Activated CD8-positive, alpha-beta memory T cell treated with anti-CD3 and anti-CD28 coated beads, Interleukin-2, amount 50 U/mL, for 24 hours (primary cell): ENCODE data around the gene SLC13A3.
A peak's percentile ranks its signal among the peaks of the same experiment; 100 is the strongest.

ENCODE experiments used
- DNase-seq: peaks from one replicate; pipeline ENCODE4 v3.0.0-alpha.2; 2020; ENCODE audit errors: extremely low read depth

Gene SLC13A3

DNA sequence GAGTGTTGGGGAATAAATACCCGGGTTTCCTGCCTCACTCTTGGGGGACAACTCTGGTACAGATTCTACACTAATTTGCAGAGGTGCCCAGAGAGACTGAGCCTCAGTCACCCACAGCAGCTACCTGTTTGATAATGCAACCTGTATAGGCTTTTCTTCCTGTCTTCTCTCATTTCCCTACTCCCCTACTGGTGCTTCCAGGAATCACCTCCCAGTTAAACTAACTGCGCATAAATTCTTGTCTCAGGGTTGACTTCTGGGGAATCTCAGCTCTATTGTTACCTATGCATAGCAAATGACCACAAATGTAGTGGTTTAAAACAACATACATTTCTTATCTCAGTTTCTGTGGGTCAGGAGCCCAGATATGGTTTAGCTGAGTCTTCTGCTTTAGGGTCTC, 112.1 kb downstream of the SLC13A3 start:
- no peak for DNase-seq

DNA sequence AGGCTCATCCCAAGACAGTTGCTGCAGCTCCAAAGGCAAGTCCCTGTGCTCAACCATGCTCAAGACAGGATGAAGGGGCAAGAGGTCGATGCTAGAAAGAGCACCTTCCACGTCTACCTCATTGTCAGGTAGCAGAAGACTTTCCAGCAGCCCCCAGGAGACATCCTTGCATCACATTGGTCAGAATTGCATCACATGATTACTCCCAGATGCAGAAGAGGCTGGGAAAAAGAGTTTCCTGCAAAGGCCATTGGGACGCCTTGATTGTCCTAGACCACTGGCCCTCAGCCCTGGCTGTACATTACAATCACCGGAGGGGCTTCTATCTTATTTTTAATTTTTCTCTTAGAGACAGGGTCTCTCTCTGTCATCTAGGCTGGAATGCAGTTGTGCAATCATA, 120.6 kb downstream of the SLC13A3 start:
- no peak for DNase-seq

DNA sequence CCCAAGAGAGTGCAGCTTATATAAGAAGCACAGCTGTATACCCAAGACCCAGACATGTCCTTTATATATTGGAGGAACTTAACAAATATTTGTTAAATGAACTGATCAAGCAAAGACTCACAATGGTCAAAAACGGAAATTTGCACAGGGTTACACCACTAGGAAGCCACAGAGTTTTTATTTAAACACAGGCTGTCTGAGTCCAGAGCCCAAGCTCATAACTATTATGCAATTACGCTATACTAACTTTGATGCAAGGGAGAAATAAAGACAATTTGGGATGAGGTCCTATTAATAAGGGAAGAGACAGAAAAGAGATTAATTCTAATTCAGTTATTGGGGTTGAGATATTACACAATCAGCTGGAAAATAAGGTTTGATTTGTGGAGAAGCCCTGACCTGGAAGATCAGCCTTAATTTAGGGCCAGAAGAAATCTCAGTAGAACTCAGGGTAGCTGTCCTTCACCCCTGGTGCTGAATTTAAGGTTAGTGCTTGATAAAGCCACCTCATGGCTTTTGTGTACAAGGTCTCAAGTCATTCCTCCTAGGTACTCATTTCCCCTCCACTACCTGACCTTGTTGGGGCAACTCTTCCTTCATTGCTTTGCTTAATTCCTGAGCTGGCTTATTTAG, 127.4 kb downstream of the SLC13A3 start:
- DNase-seq = no peak

DNA sequence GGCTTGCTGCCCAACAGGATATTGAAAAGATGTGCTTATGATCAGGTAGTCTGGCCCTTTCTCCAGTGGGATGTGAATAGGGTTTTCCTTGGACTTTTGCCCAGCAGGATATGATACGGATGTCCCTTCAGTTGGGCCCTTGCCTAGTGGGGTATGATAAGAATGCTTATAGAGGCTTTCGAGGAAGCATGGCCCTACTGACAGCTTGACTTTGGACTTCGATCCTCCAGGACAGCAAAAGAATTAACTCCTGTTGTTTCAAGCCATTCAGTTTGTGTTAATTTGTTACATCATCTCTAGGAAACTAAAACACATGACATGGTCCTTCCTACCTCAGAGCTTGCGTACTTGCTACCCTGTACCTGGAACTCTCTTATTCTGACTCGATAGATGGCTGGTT, 128.2 kb downstream of the SLC13A3 start:
- no peak for DNase-seq

DNA sequence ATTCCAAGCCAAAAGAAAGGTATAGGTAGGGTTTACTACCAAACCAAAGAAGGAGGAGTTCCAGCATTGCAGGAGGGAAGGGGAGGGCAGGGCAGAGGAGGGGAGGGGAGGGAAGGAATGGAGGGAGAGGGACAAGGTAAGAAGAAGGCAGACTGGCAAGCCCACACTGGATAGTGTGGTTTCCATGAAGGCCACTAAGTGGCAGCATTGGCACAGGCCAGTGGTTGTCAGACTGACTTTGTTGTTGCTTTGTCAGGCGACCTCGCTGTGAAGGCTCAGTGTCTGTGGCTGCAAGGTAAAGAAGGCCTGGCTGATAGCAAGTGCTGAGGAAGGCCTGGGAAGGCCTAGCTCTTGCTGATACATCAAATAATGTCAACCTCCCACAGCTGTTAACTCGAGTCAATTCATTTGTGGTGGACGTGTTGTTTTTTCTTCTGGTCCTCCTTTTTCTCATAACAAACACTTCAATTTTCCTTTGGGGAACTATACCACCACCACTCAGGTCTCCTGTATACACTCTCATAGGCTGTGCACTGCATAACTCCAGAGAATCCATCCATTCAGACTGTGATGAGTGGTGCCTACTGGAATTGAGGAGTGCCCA, 130.2 kb downstream of the SLC13A3 start:
- DNase-seq = peak; percentile 9

DNA sequence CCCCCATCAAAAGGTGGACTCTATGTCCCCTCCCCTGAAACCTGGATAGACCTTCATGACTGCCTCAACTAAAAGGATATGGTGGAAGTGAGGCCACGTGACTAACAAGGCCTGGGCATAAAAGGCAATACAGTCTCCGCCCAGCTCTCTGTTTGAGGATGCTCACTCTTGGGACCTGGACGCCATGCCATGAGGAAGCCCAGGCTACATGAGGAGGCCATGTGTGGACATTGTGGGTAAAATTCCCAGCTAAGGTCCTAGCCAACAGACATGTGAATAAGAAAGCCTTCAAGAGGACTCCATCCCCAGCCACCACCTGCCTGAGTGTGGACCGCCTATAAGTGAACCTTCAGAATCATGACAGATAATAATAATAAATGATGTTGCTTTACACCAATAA, 130.7 kb downstream of the SLC13A3 start:
- no peak for DNase-seq

DNA sequence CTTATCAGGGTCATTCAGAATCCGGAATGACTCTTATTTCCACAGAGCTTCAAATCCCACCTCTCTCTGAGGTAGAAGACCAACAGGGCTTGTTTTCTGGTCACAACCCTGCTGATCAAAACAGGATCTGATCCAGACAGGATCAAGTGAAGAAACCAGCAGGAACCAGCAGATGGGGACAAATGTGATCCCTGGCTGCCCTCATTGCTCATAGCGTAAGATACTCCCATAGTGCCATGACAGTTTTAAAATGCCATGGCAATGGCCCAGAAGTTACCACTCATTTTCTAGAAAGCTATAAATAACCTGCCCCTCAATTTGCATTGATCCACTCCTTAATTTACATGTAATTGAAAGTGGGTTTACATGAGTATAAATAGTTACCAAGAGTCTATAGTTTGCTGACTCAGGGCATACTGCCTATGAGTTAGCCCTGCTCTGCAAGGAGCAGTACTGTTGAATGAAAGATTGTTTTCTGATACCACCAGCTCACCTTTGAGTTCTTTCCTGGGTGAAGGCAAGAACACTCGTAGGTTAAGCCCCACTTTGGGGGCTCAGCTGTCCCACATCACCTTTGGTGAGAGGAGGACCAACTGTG, 131.7 kb downstream of the SLC13A3 start:
- no peak for DNase-seq

DNA sequence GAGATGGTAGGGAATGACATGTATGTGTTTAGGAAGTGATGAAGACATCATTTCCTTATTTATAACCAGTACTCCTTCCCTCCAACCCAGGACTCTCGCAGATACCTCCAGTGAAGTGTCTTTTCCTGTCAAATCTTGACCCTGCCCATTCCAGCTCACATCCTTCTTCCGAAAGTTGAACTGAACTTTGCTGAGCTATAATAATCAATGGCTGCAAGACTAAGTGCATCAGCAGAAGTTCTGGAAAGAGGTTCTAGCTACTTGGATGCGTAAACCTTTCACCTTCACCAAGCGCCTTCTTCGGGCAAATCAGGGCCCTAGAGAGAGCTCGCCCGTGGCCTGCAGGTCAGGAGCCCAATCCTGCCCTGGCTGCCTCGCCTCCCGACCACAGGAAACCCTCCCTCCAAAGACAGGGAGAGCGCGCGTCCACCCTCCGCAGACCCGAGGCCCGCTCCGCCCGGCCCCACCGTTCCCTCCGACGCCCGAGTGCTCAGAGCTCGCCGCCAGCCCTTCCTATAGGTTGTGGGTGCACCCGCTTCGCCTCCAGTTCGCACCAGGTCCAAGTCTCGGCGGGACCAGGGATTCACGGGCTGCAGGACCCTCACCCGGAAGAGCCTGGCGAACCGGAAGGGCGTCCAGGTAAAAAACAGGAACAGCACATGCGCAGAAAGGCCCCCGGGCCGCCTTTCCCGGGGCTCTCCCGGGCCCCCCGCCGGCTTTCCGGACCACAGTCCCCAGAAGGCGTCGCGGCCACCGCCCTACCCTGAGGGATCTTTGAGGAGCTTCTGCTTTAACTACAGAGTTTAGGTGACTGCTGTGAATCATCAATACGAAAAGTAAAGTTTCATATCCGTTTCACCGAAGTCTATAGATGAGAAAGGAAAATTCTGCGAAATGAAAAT, 138.1 kb downstream of the SLC13A3 start, which contains the start of gene ZNF334:
TSS of gene ZNF334 (minus strand) at position 617 of the 902 bp plus-strand sequence. CDS start 1,457 bp downstream, outside the sequence.
- DNase-seq = peak; percentile 19

DNA sequence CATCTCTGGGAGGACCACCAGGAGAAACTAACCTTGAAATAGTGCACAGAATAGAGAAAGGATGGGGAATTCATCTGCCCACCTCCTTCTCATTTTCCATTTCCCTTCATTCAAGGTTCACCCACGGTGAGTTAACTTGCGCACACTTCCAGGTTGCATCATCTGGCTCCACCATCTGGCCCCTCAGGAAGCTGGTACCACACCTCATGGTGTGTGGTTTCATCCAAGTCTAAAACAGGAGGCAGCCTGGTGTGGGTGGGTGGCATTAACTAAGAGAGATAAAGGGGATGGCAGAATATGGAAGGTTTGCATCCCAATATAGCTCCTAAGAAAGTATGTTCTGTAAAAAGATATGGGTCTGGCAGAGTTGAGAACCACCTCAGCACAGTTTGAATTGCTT, 141.7 kb downstream of the SLC13A3 start:
- DNase-seq = no peak
